GM06990 (cell line): ENCODE data around the gene TCP11.

ENCODE experiments used
- DNase-seq: peaks from one replicate; pipeline ENCODE4 v3.0.0-alpha.2; 2011; ENCODE audit not compliant: insufficient read length; ENCODE audit errors: extremely low read depth
- H3K27me3 ChIP-seq: replicated peaks from 2 replicates; pipeline ENCODE4 v1.6.0; 2011; ENCODE audit warnings: low read length; ENCODE audit not compliant: control insufficient read depth, insufficient read depth
- H3K36me3 ChIP-seq: 2 replicates; pipeline ENCODE4 v1.5.1; 2011; ENCODE audit warnings: low read length; ENCODE audit not compliant: control insufficient read depth, insufficient read depth
- H3K4me3 ChIP-seq: replicated peaks from 2 replicates; pipeline ENCODE4 v1.5.1; 2011; ENCODE audit warnings: low read depth, mild to moderate bottlenecking, control low read depth, low read length
- CTCF ChIP-seq: IDR thresholded peaks from 2 replicates; pipeline ENCODE4 v1.5.1; 2011; ENCODE audit warnings: low read length, control low read depth, mild to moderate bottlenecking, inconsistent platforms; ENCODE audit not compliant: insufficient read depth, poor library complexity, severe bottlenecking

The TCP11 gene

DNA sequence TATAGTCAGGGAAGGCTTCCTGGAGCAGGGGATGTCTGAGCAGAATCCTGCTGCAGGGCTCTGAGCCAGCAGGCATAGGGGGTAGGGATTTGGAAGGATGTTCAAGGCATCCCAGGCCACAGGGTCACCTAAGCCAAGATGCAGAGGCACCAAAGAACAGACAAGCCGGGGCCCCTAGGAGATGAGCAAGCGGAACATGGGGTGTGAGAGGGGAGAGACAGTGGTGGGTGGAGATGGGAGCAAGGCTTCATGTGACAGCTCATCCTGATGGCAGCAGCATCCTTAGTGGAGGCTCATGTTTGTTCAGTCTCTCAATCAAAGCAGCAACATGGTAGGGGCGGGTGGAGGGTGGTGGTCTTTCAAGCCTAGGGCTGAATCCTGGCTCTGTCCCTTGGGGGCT lies 29.8 kb upstream of the TCP11 start:
- TF ChIP-seq CTCF = no peak
- Histone ChIP-seq H3K27me3 (peaks cover 2% of the 10 kb centered on the region), H3K4me3 (no peak overlapping the region), H3K36me3 (no peaks in the 10 kb centered on the region)
- no peak for DNase-seq

GRCh38 chr6:35170166-35170565 lies 29.0 kb upstream of the TCP11 start:
- no peak for DNase-seq
- Histone ChIP-seq H3K27me3 (peaks cover 2% of the 10 kb centered on the region), H3K4me3 (no peak overlapping the region)

GRCh38 chr6:35168461-35168861 lies 27.3 kb upstream of the TCP11 start:
- no peaks in the 10 kb centered on the region for H3K36me3 ChIP-seq
- no peak overlapping the region for H3K4me3 ChIP-seq
- DNase-seq = no peak
- peaks cover 2% of the 10 kb centered on the region for H3K27me3 ChIP-seq
- TF ChIP-seq CTCF = no peak

More at GRCh38 chr6:35170166-35170565, 29.0 kb upstream of the TCP11 start:
- no peak for TF ChIP-seq CTCF
- no peaks in the 10 kb centered on the region for H3K36me3 ChIP-seq

GRCh38 chr6:35167505-35167904 lies 26.4 kb upstream of the TCP11 start:
- no peaks in the 10 kb centered on the region for H3K27me3 ChIP-seq
- no peaks in the 10 kb centered on the region for H3K36me3 ChIP-seq
- H3K4me3 ChIP-seq = no peak overlapping the region
- no peak for TF ChIP-seq CTCF
- DNase-seq = no peak

DNA sequence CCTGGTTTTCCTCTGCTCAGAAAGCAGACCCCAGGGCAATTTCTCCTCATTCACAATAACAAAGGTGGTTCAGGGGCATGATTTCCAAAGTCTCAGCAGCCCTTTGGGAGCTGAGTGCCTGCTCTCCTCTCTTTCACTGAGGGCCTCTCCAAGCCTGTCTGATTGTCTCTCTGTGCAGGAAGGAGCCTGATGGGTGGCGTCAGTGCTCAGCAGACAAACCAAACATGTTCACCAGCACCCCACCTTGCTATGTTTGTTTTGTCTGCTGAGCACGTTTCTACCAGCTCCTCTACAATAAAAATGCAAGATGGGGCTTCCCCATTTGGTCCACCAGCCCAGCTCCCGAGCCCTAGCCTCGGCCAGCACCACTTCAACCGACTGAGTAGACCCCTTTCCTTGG lies 25.4 kb upstream of the TCP11 start:
- no peak for TF ChIP-seq CTCF
- no peaks in the 10 kb centered on the region for H3K36me3 ChIP-seq
- H3K4me3 ChIP-seq = no peak overlapping the region
- no peak for DNase-seq
- H3K27me3 ChIP-seq = no peaks in the 10 kb centered on the region

GRCh38 chr6:35166116-35166515 lies 25.0 kb upstream of the TCP11 start:
- TF ChIP-seq CTCF = no peak
- no peak for DNase-seq
- Histone ChIP-seq H3K4me3 (no peak overlapping the region), H3K27me3 (no peaks in the 10 kb centered on the region), H3K36me3 (no peaks in the 10 kb centered on the region)
